SK-N-SH (cell line): ENCODE results near the gene NCAM1. TPM values are rescaled to one million over a fixed set of nuclear protein-coding genes. Genes with fewer than 3 reads are reported as not detected.

Experiments used
- CTCF ChIA-PET: fragments of 300-600, 350-600 bp; formaldehyde crosslinking; extraction: SDS; loops from one replicate; lab custom pipeline; 2021; lab: Yijun Ruan, JAX
- POLR2A ChIA-PET: fragments of 350-600 bp; sonication (Branson Sonifier 250); formaldehyde crosslinking; extraction: SDS; loops from one replicate; lab custom pipeline; 2020; ENCODE audit warnings: antibody characterized with exemption, inconsistent platforms; lab: Yijun Ruan, JAX
- DNase-seq: peaks from one replicate; pipeline ENCODE4 v3.0.0; 2012
- H2AFZ ChIP-seq: fragments of 200-600 bp; sonication (generic); 2 replicates; pipeline ENCODE4 v1.8.1; 2016; ENCODE audit warnings: antibody characterized with exemption, mild to moderate bottlenecking, low read depth
- H3F3A ChIP-seq: fragments of 200-600 bp; sonication (generic); replicated peaks from 2 replicates; pipeline ENCODE3; 2016; ENCODE audit warnings: antibody characterized with exemption, mild to moderate bottlenecking; ENCODE audit not compliant: insufficient read depth
- H3K27ac ChIP-seq, 2 experiments: fragments of 200-500 bp in 1 of 2; fragments of 200-600 bp in 1 of 2; sonication (Bioruptor generic) in 1 of 2; sonication (generic), shearing (Covaris generic) in 1 of 2; 2 replicates each; pipeline versions ENCODE4 v1.5.1 to v1.6.1; 2014 to 2016; ENCODE audit warnings: low read depth in 2 of 2, inconsistent platforms in 1 of 2, low read length in 1 of 2, mild to moderate bottlenecking in 1 of 2, mixed read lengths in 1 of 2
- H3K27me3 ChIP-seq: fragments of 200-600 bp; sonication (generic), shearing (Covaris generic); 2 replicates; pipeline ENCODE4 v1.6.1; 2016; ENCODE audit warnings: mixed run types; ENCODE audit not compliant: insufficient read depth
- H3K36me3 ChIP-seq, 2 experiments: fragments of 200-500 bp in 1 of 2; fragments of 200-600 bp in 1 of 2; sonication (Bioruptor generic) in 1 of 2; sonication (generic) in 1 of 2; replicated peaks in 1 of 2; 2 replicates each; pipeline versions ENCODE3 to v1.5.1; 2014 to 2016; ENCODE audit warnings: low read length in 1 of 2, mild to moderate bottlenecking in 1 of 2; ENCODE audit not compliant: insufficient read depth in 2 of 2, control insufficient read depth in 1 of 2
- H3K4me1 ChIP-seq, 2 experiments: fragments of 200-500 bp in 1 of 2; fragments of 200-600 bp in 1 of 2; sonication (Bioruptor generic) in 1 of 2; sonication (generic), shearing (Covaris generic) in 1 of 2; 2 replicates each; pipeline versions ENCODE4 v1.5.1 to v1.6.1; 2014 to 2016; ENCODE audit warnings: low read depth in 1 of 2, low read length in 1 of 2, mixed run types in 1 of 2; ENCODE audit not compliant: insufficient read depth in 2 of 2, control insufficient read depth in 1 of 2
- H3K4me2 ChIP-seq: fragments of 200-600 bp; sonication (generic), shearing (Covaris generic); 2 replicates; pipeline ENCODE4 v1.6.1; 2017; ENCODE audit warnings: mixed run types
- H3K4me3 ChIP-seq, 2 experiments: fragments of 200-500 bp in 1 of 2; fragments of 200-600 bp in 1 of 2; sonication (Bioruptor generic) in 1 of 2; sonication (generic), shearing (Covaris generic) in 1 of 2; 2 replicates each; pipeline versions ENCODE4 v1.5.1 to v1.8.1; 2014 to 2016; ENCODE audit warnings: low read depth in 2 of 2, inconsistent platforms in 1 of 2, low read length in 1 of 2, mild to moderate bottlenecking in 1 of 2, mixed read lengths in 1 of 2, moderate library complexity in 1 of 2
- H3K79me2 ChIP-seq: fragments of 200-600 bp; sonication (generic); 2 replicates; pipeline ENCODE4 v1.8.1; 2017; ENCODE audit warnings: mild to moderate bottlenecking; ENCODE audit not compliant: insufficient read depth
- H3K9ac ChIP-seq: fragments of 200-600 bp; sonication (generic); 2 replicates; pipeline ENCODE4 v1.6.1; 2017; ENCODE audit warnings: mixed run types
- H3K9me2 ChIP-seq: fragments of 200-600 bp; sonication (generic); 2 replicates; pipeline ENCODE4 v1.6.1; 2017; ENCODE audit warnings: mixed run types
- H3K9me3 ChIP-seq: fragments of 200-600 bp; sonication (generic); 2 replicates; pipeline ENCODE4 v1.6.1; 2017; ENCODE audit warnings: mixed run types, mild to moderate bottlenecking, moderate library complexity
- H4K20me1 ChIP-seq: fragments of 200-600 bp; sonication (generic); 2 replicates; pipeline ENCODE4 v1.6.1; 2017; ENCODE audit warnings: mild to moderate bottlenecking, mixed run types; ENCODE audit not compliant: insufficient read depth
- CHD2 ChIP-seq: fragments of 150-350 bp; IDR thresholded peaks from 2 replicates; pipeline ENCODE4 v1.6.1; 2018; ENCODE audit warnings: low read length; ENCODE audit not compliant: partially characterized antibody
- CTCF ChIP-seq: fragments of 200-600 bp; sonication (generic); IDR thresholded peaks from 2 replicates; pipeline ENCODE4 v1.6.1; 2017; ENCODE audit warnings: antibody characterized with exemption, mild to moderate bottlenecking, moderate library complexity
- EP300 ChIP-seq, 2 experiments: IDR thresholded peaks; 2 replicates each; pipeline versions ENCODE4 v1.4.0 to v1.6.1; 2012; ENCODE audit warnings: borderline replicate concordance in 1 of 2, low read depth in 1 of 2, low read length in 1 of 2
- EZH2phosphoT487 ChIP-seq: fragments of 200-600 bp; sonication (generic); IDR thresholded peaks from 2 replicates; pipeline ENCODE4 v1.6.1; 2017; ENCODE audit warnings: low read depth, mixed run types, mild to moderate bottlenecking, antibody characterized with exemption, moderate library complexity, borderline replicate concordance
- FOSL2 ChIP-seq: IDR thresholded peaks from 2 replicates; pipeline ENCODE4 v1.4.0; 2012; ENCODE audit warnings: low read depth, mild to moderate bottlenecking, moderate library complexity, borderline replicate concordance
- FOXJ3 ChIP-seq: sonication (generic); formaldehyde crosslinking; IDR thresholded peaks from 2 replicates; pipeline ENCODE4 v1.5.1; 2020; ENCODE audit warnings: mild to moderate bottlenecking, missing genetic modification reagents
- GABPA ChIP-seq: IDR thresholded peaks from 2 replicates; pipeline ENCODE4 v1.4.0; 2012; ENCODE audit warnings: low read depth, mild to moderate bottlenecking
- GATA2 ChIP-seq: sonication (generic); formaldehyde crosslinking; IDR thresholded peaks from 2 replicates; pipeline ENCODE4 v1.5.0; 2020; ENCODE audit warnings: mild to moderate bottlenecking, missing genetic modification reagents
- IRF3 ChIP-seq: fragments of 150-350 bp; IDR thresholded peaks from 2 replicates; pipeline ENCODE4 v1.6.1; 2016; ENCODE audit warnings: mild to moderate bottlenecking, low read depth, low read length
- MAX ChIP-seq: IDR thresholded peaks from 2 replicates; pipeline ENCODE4 v1.4.0; 2012; ENCODE audit warnings: low read depth
- MXI1 ChIP-seq: IDR thresholded peaks from 2 replicates; pipeline ENCODE4 v1.6.1; 2012; ENCODE audit warnings: mild to moderate bottlenecking, low read depth, low read length, improper control_type of control experiment
- NFIC ChIP-seq: IDR thresholded peaks from 2 replicates; pipeline ENCODE4 v1.4.0; 2012; ENCODE audit warnings: borderline replicate concordance
- NRF1 ChIP-seq: IDR thresholded peaks from 2 replicates; pipeline ENCODE4 v1.6.1; 2012; ENCODE audit warnings: low read depth, mild to moderate bottlenecking, low read length
- PBX3 ChIP-seq: IDR thresholded peaks from 2 replicates; pipeline ENCODE4; 2012
- RAD21 ChIP-seq: IDR thresholded peaks from 2 replicates; pipeline ENCODE4 v1.6.1; 2012; ENCODE audit warnings: mild to moderate bottlenecking, low read length
- RCOR1 ChIP-seq: fragments of 150-350 bp; IDR thresholded peaks from 2 replicates; pipeline ENCODE4 v1.6.1; 2017; ENCODE audit warnings: antibody characterized with exemption, low read length
- SIN3A ChIP-seq: IDR thresholded peaks from 2 replicates; pipeline ENCODE4 v1.6.1; 2012; ENCODE audit warnings: low read depth, mild to moderate bottlenecking, low read length, moderate library complexity, borderline replicate concordance
- TAF1 ChIP-seq: IDR thresholded peaks from 2 replicates; pipeline ENCODE4 v1.6.1; 2012; ENCODE audit warnings: low read depth, mild to moderate bottlenecking, low read length, moderate library complexity, borderline replicate concordance
- TCF12 ChIP-seq: IDR thresholded peaks from 2 replicates; pipeline ENCODE4 v1.4.0; 2012
- YY1 ChIP-seq: IDR thresholded peaks from 2 replicates; pipeline ENCODE4 v1.4.0; 2012; ENCODE audit warnings: low read depth, mild to moderate bottlenecking
- WGBS: methylation state at CpG from one replicate; pipeline ENCODE4 v1.1.6; 2017; ENCODE audit warnings: low lambda C conversion rate; 5-methylcytosine and 5-hydroxymethylcytosine counted together
- polyA plus RNA-seq, 3 experiments: library from polyadenylated mRNA; depleted of rRNA; stranded (reverse); fragments of >200 nt; gene quantifications; 2 replicates each; pipeline ENCODE4 v1.2.3, GENCODE V29; 2012

NCAM1 gene
- polyA plus RNA-seq, 1 of the 3 experiments (the other 2 are of a cell fraction) = 19.4 TPM

- peaks cover 14 to 50% of the 10 kb centered on the region in 2 experiments; a peak in 3 of 4 replicates for H3K4me1 ChIP-seq
- no peaks in the 10 kb centered on the region for H3K36me3 ChIP-seq
- no peaks in the 10 kb centered on the region for H4K20me1 ChIP-seq
- H3K9me2 ChIP-seq = no peaks in the 10 kb centered on the region
- TF ChIP-seq GABPA = no peak
- peak; percentile 83 for TF ChIP-seq GATA2 (CRISPR knock-in tag)
- TF ChIP-seq NFIC = peak; percentile 25; the same call in 1 of the 2 replicates
- peak; percentile 40; the same call in 1 of the 2 replicates for TF ChIP-seq PBX3
- no peak for TF ChIP-seq MAX
- TF ChIP-seq CHD2 = peak; percentile 48
- TF ChIP-seq TCF12 = peak; percentile 56
- 0 out of 2 replicates have a peak, but pooled peaks have one; percentile 45 for TF ChIP-seq RCOR1
- peak; percentile 72; the same call in 1 of the 2 replicates for TF ChIP-seq FOXJ3 (CRISPR knock-in tag)
- TF ChIP-seq EP300 (IDR thresholded peaks at IDR 0.05; ENCODE audit: borderline replicate concordance in 1 of 2, low read depth in 1 of 2, low read length in 1 of 2) = peak in 1 of 2 experiments; percentile 78; a peak in 2 of 4 replicates
- no peak overlapping the region for H2AFZ ChIP-seq
- peak overlapping the region in 1 of 2 experiments; percentile 94; a peak in 2 of 4 replicates for H3K27ac ChIP-seq
- H3F3A ChIP-seq = no peaks in the 10 kb centered on the region
- no peaks in the 10 kb centered on the region for H3K27me3 ChIP-seq
- peak; percentile 45 for DNase-seq
- POLR2A ChIA-PET = interaction anchor here (2.4 kb wide), 1 partner anchor 19 kb away, joined by 8 read pairs; no protein-coding TSS in a partner anchor
- H3K9ac ChIP-seq = no peak overlapping the region
- no peak overlapping the region for H3K4me3 ChIP-seq
- CTCF ChIA-PET = interaction anchor here (0.6 to 2.3 kb wide), 9 partner anchors 10 to 230 kb away, joined by 3 to 8 read pairs (median 3); no protein-coding TSS in a partner anchor
- H3K9me3 ChIP-seq = no peaks in the 10 kb centered on the region
- 53% methylated on average over 8 of the region's 8 CpGs for WGBS
- H3K4me2 ChIP-seq = no peak overlapping the region
- H3K79me2 ChIP-seq = no peaks in the 10 kb centered on the region
These were observed 231.1 kb downstream of the NCAM1 start for GRCh38 chr11:113192121-113192925.

- CTCF ChIA-PET = interaction anchor here (1.2 to 2.3 kb wide), 6 partner anchors 9 to 230 kb away, joined by 3 to 8 read pairs (median 4); no protein-coding TSS in a partner anchor
- Histone ChIP-seq H3K4me2 (no peak overlapping the region), H3K79me2 (no peaks in the 10 kb centered on the region), H3K27ac (peak overlapping the region in 1 of 2 experiments; percentile 94; a peak in 2 of 4 replicates), H3K9ac (no peak overlapping the region), H4K20me1 (no peaks in the 10 kb centered on the region), H3K9me2 (no peaks in the 10 kb centered on the region), H3K27me3 (no peaks in the 10 kb centered on the region), H3K4me3 (no peak overlapping the region), H3K36me3 (no peaks in the 10 kb centered on the region), H3K4me1 (peaks cover 14 to 48% of the 10 kb centered on the region in 2 experiments; a peak in 3 of 4 replicates), H3F3A (no peaks in the 10 kb centered on the region), H2AFZ (no peak overlapping the region), H3K9me3 (no peaks in the 10 kb centered on the region)
- WGBS = 87% methylated on average over 7 of the region's 7 CpGs
- DNase-seq = no peak
- POLR2A ChIA-PET = interaction anchor here (1.1 to 2.4 kb wide), 2 partner anchors 20 to 192 kb away, joined by 3 to 8 read pairs; no protein-coding TSS in a partner anchor
- no peak for TF ChIP-seq MXI1
- no peak for TF ChIP-seq NFIC
- no peak for TF ChIP-seq YY1
- no peak for TF ChIP-seq SIN3A
- no peak for TF ChIP-seq RAD21
- no peak for TF ChIP-seq GABPA
- TF ChIP-seq EP300 (IDR thresholded peaks at IDR 0.05; ENCODE audit: borderline replicate concordance in 1 of 2, low read depth in 1 of 2, low read length in 1 of 2) = no peak
- TF ChIP-seq IRF3 = no peak
- TF ChIP-seq CTCF = no peak
- no peak for TF ChIP-seq EZH2phosphoT487
- TF ChIP-seq TAF1 = no peak
- TF ChIP-seq NRF1 = no peak
- TF ChIP-seq MAX = no peak
- no peak for TF ChIP-seq FOSL2
These were observed 231.8 kb downstream of the NCAM1 start for GRCh38 chr11:113193016-113193415.
